MCF 10A (cell line): ENCODE data around the gene SLC6A6. TPM values are rescaled to one million over a fixed set of nuclear protein-coding genes. Genes with fewer than 3 reads are reported as not detected.
A peak's percentile ranks its signal among the peaks of the same experiment; 100 is the strongest.

Source experiments
- BruUV-seq: library from RNA; stranded (reverse); fragments of 400-500 nt; replicated peaks from 2 replicates; lab custom pipeline; 2021; lab: Mats Ljungman, UMichigan
- CTCF ChIA-PET: fragments of 300-600 bp; sonication (Branson Sonifier 250); formaldehyde crosslinking; extraction: SDS; loops from one replicate; lab custom pipeline; 2021; ENCODE audit warnings: antibody characterized with exemption, inconsistent platforms; lab: Yijun Ruan, JAX
- POLR2A ChIA-PET: fragments of 300-600, 350-650 bp; sonication (Branson Sonifier 250); formaldehyde crosslinking; extraction: SDS; loops from one replicate; lab custom pipeline; 2020; ENCODE audit warnings: antibody characterized with exemption, inconsistent platforms; lab: Yijun Ruan, JAX
- DNase-seq: peaks from one replicate; pipeline ENCODE4 v3.0.0-alpha.2; 2018; ENCODE audit not compliant: unreplicated experiment
- H3K27ac Mint-ChIP-seq: one replicate; pipeline ENCODE4 v1.8.0; 2022; ENCODE audit warnings: mild to moderate bottlenecking, low read depth, mixed read lengths; ENCODE audit not compliant: unreplicated experiment
- H3K27me3 Mint-ChIP-seq: one replicate; pipeline ENCODE4 v1.8.0; 2022; ENCODE audit warnings: mixed read lengths; ENCODE audit not compliant: insufficient read depth, unreplicated experiment
- H3K36me3 Mint-ChIP-seq: one replicate; pipeline ENCODE4 v1.8.0; 2022; ENCODE audit warnings: mild to moderate bottlenecking, moderate library complexity, mixed read lengths; ENCODE audit not compliant: insufficient read depth, unreplicated experiment
- H3K4me1 Mint-ChIP-seq: one replicate; pipeline ENCODE4 v1.8.0; 2022; ENCODE audit warnings: mixed read lengths; ENCODE audit not compliant: insufficient read depth, unreplicated experiment
- H3K4me3 Mint-ChIP-seq: one replicate; pipeline ENCODE4 v1.8.0; 2022; ENCODE audit warnings: mild to moderate bottlenecking, moderate library complexity, mixed read lengths; ENCODE audit not compliant: unreplicated experiment
- H3K9me3 Mint-ChIP-seq: one replicate; pipeline ENCODE4 v1.8.0; 2022; ENCODE audit warnings: mixed read lengths; ENCODE audit not compliant: unreplicated experiment
- CTCF ChIP-seq: fragments of 200-600 bp; IDR thresholded peaks from one replicate; pipeline ENCODE4 v1.8.0; 2022; ENCODE audit warnings: antibody characterized with exemption, mild to moderate bottlenecking; ENCODE audit not compliant: unreplicated experiment
- intact Hi-C: fragments of 100-400 bp; cut with micrococcal nuclease; formaldehyde crosslinking; loops from 2 replicates; pipeline ENCODE4 v1.14.1; 2022
- total RNA-seq: library from RNA; stranded (reverse); gene quantifications from 2 replicates; pipeline ENCODE4 v1.2.3, GENCODE V29; 2022

SLC6A6 gene
- total RNA-seq, 1 experiment from 2014 or later, result 7.6 TPM

DNA sequence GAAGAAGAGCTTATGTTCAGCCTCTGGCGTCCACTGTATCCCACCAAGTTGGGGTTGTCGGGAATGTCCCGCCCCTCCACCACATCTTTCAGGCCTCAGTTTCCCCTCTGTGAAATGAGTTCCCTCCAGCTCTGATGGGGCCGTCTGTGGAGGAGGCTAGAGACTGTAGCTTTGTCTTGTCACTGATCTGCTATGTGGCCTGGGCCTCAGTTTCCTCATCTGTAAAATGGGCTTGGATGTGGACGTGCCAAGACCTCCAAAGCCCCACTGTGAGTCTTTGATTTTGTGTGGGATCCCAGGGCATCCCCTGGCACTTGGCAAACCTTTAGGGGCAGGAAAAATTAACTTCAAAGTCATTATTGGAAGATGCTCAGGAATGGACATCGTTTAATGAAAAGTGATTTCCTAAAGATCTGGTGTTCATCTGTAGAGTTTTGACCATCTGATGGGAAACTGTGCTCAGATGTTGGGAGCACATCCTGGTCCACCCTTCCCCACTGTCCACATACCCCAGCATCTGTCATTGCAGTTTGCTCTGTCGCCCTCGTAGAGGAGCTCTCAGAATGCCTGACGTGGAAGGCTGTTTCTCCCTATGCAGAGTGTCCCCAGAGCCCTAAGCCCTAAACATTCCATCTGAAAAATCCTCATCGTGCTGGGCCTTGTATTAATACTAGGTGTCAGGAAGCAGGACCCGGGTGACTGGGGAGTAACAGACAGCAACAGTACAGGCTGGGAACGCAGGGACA is 28.5 kb downstream of the SLC6A6 start:
- no peak overlapping the region for H3K4me3 Mint-ChIP-seq
- TF ChIP-seq CTCF, result no peak
- H3K27ac Mint-ChIP-seq, result peak overlapping the region; percentile 76
- H3K9me3 Mint-ChIP-seq, result no peaks in the 10 kb centered on the region
- DNase-seq, result no peak
- CTCF ChIA-PET, result interaction anchor here (0.6 to 0.7 kb wide), 3 partner anchors 198 to 707 kb away, joined by 3 read pairs; no protein-coding TSS in a partner anchor
- intact Hi-C loops, result no loop called here
- POLR2A ChIA-PET, result interaction anchor here (0.7 kb wide), 1 partner anchor 58 kb away, joined by 3 read pairs; no protein-coding TSS in a partner anchor
- no TSS peak for BruUV-seq
- no peaks in the 10 kb centered on the region for H3K27me3 Mint-ChIP-seq
- H3K4me1 Mint-ChIP-seq, result peaks cover 39% of the 10 kb centered on the region
- no peaks in the 10 kb centered on the region for H3K36me3 Mint-ChIP-seq

DNA sequence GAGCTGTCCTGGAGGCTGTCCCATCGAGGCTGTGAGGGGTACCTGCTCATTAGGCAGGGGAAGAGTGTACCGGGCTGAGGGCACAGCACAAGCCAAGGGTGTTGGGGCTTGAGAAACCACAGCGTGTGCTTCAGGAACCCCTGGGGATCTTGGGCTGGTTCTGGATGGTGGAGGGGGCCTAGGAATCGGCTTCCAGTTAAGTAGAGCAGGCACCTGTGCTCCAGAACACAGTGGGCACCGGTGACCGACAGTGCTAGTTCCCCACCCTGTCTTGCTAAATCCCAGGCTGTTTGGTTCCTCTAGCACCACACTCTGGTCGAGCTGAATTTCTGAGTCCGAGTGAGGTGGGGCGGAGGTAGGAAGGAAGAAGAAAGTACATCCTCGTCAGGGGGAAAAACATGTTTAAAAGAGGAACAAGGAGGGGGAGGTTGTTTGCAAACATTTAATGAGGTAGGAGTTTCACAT is 29.1 kb downstream of the SLC6A6 start:
- TF ChIP-seq CTCF, result no peak
- ChIA-PET POLR2A (interaction anchor here (0.7 kb wide), 1 partner anchor 57 kb away, joined by 3 read pairs; no protein-coding TSS in a partner anchor), CTCF (no interaction called here)
- intact Hi-C loops, result no loop called here
- H3K27me3 Mint-ChIP-seq, result no peaks in the 10 kb centered on the region
- no peaks in the 10 kb centered on the region for H3K9me3 Mint-ChIP-seq
- peaks cover 39% of the 10 kb centered on the region for H3K4me1 Mint-ChIP-seq
- DNase-seq, result no peak
- BruUV-seq, result no TSS peak
- H3K27ac Mint-ChIP-seq, result peak overlapping the region; percentile 76
- H3K4me3 Mint-ChIP-seq, result no peak overlapping the region
- H3K36me3 Mint-ChIP-seq, result no peaks in the 10 kb centered on the region

DNA sequence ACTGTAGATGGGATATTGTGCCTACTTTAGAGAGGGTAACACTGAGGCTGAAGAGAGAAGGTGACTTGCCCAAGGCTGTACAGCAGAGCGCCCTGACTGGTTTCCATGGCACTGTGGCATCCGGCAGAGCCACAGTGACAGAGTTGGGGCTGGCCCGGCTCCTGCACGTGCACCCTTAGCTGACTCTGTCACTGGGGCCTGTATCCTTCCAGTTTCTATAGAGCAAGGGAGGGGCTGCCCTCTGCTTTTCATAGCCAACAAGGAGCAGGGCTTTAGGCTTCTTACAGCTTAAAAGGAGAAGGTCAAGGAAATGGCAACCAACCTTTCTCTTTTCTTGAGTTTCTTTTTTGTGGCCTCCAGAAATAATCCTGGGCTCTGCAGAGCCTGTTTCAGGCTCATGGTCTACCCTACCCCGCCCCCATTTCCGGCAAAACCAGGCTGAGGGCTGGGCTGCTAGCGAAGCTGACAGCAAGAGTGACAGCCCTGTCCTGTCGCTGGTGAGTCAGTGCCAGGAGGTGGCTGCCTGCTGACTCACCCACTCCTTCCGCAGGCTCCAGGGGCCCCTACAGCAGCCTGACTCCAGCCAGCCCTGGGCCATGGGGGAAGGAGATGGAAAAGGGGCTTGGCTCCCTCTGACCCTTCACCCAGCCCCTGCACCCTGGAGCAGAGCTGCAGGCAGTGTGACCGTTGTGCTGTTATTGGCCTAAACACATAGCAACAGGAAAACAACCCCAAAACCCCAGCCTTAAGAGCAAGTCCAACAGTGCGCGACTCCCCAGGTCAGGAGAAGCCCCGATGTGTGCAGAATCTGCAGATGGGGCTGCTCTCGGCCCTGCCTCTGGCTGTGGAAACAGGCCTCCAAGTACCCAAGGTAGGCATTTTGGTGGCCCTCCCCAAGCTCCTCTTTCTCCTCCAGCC is 29.8 kb downstream of the SLC6A6 start:
- peak; percentile 82 for DNase-seq
- H3K4me3 Mint-ChIP-seq, result no peak overlapping the region
- no peak for TF ChIP-seq CTCF
- H3K27me3 Mint-ChIP-seq, result no peaks in the 10 kb centered on the region
- H3K9me3 Mint-ChIP-seq, result no peaks in the 10 kb centered on the region
- intact Hi-C loops, result no loop called here
- ChIA-PET POLR2A (no interaction called here), CTCF (interaction anchor here (0.6 to 1.3 kb wide), 3 partner anchors 20 to 489 kb away, joined by 3 read pairs; no protein-coding TSS in a partner anchor)
- H3K36me3 Mint-ChIP-seq, result no peaks in the 10 kb centered on the region
- H3K4me1 Mint-ChIP-seq, result peaks cover 39% of the 10 kb centered on the region
- BruUV-seq, result no TSS peak
- peak overlapping the region; percentile 76 for H3K27ac Mint-ChIP-seq
